Measurements from ENCODE around the gene C1QTNF2.

GRCh38 chr5:160382346-160382745 is 11.9 kb upstream of the C1QTNF2 start:
- TF ChIP-seq CTCF (IDR thresholded peaks at IDR 0.05; ENCODE audit: low read depth, low read length) (no peak), MAX (IDR thresholded peaks at IDR 0.05; ENCODE audit: low read depth, low read length) (no peak)

Data from NB4 (cell line).